NCI-H82 treated with DMSO at 0.1 percent for 48 hours (cell line): ENCODE results near the gene CYP2C9.

Experiments
- DNase-seq: peaks from one replicate; lab custom pipeline; 2025; ENCODE audit not compliant: unreplicated experiment; lab: John Stamatoyannopoulos, UW

The CYP2C9 gene

DNA sequence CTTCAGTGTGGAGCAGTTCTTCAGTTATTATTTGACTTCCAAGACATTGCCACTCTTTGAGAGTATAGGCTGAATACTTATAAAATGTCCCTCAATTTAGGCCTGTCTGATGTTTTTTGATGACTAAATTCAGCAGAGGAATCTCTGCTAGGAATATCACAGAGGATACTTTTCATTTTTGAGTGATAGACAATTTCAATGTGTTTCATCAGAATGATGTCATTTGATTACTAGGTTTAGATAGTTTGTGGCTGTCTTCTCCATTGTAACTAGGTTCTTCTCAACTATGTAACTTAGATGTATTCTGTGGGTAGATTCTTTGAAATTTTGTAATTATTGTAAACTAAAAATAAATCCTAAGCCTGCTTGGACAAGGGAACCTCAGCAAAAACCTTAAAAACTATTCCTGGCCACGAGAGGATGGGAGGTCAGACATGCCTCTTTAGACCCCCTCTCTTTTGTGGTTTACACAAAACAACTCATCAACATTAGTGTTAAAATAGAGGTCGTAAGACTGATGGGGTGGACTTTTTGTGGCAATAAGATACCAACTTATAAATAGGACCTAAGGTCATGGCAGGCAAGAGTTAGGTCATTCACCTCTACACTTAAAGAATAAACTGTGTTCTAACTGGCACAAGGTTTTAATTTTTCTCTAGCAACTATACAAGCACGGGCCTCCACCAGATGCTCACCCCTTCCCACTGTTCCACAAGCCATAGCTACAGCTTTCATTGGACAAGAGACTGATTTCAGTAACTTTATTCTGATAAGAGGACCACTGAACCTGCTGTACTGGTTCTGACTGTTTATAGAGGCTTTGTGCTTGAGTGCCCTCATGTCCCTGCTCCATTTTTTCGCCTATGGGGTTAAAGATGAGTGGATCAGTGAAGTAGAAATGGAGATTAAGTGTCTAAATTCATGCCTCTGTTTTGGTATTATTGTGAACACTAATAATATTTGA, 97.2 kb downstream of the CYP2C9 start:
- no peak for DNase-seq

DNA sequence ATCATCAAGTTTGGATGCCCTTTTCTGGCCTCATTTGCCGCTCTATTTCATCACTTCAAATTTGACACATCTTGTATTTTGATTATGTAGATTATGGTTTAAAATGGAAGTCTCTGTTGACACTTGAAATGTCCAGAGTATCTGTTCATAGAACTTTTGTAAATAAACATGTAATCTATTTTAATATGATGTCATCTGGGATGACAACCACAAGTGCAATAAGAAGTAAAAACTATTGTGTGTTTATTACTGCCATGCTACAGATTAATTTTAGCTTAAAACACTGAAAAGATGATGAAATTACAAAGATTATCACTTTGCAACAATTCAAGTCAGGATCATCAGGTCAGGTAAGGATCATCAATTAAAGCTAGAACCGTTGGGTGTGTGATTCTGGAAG, 100.8 kb downstream of the CYP2C9 start:
- no peak for DNase-seq
